ENCODE results near the gene BLID.

DNA sequence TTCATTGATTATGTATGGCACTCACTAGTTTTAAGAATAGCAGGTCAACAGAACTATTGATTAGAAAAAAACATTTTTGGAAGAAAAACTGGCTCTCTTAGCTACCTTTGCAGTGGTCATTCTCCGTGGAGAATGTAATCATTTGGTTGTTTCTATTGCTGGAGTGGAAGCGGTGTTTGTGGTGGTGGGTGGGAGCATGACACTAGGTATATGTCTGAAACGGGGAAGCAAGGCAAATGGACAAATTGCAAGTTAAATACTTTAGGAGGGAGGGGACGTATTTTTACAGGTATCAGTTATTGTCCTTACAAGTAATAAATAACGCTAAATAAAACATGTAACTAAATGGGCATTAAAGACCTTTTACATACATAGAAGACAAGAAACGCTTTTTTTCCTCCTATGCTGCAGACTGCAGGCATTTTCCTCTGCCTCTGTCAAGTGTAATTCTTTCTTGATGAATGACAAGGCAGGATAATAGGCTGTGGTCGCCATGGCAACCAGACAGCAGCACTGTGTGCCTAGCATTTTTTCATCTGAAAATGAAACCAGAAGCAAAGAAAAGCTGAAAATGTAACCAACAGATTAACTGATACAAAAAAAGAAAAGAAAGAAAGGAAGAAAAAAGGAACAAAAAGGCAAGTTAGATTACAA, 46.2 kb downstream of the BLID start:
- TF ChIP-seq EZH2 (IDR thresholded peaks at IDR 0.05; ENCODE audit: insufficient read depth, poor library complexity, severe bottlenecking) (no peak), EZH2phosphoT487 (IDR thresholded peaks at IDR 0.05; ENCODE audit: insufficient read depth, low read depth) (no peak)

All from GM23248 (cell line).